Heart right ventricle (tissue), 16 donors: ENCODE measurements around the gene TRIM31. TPM values are rescaled to one million over a fixed set of nuclear protein-coding genes. Genes with fewer than 3 reads are reported as not detected.

ENCODE experiments used
- ATAC-seq, 8 donors: fragments of 200-7000 bp; cut with Tn5 transposase; one replicate each; pipeline ENCODE4 v1.9.1; 2020; ENCODE audit warnings: mild to moderate bottlenecking in 8 of 8, moderate library complexity in 8 of 8, moderate number of reproducible peaks in 1 of 8
- DNase-seq, 2 donors: peaks; one replicate each; pipeline ENCODE4 v3.0.0-alpha.2; 2020
- H3K27ac ChIP-seq, 10 donors: fragments of 200-600 bp; sonication (generic) in 2 of 10; one replicate each; pipeline versions ENCODE4 v1.5.0 to v1.8.0; 2020 to 2022; ENCODE audit warnings: mild to moderate bottlenecking in 3 of 10
- H3K27me3 ChIP-seq, 7 donors: fragments of 200-600 bp; one replicate each; pipeline ENCODE4 v1.8.0; 2021 to 2022; ENCODE audit warnings: mild to moderate bottlenecking in 2 of 7
- H3K36me3 ChIP-seq, 9 donors: fragments of 200-600 bp; sonication (generic) in 1 of 9; one replicate each; pipeline versions ENCODE4 v1.5.0 to v1.8.0; 2020 to 2022; ENCODE audit warnings: mild to moderate bottlenecking in 2 of 9
- H3K4me1 ChIP-seq, 9 donors: fragments of 200-600 bp; sonication (generic) in 1 of 9; one replicate each; pipeline versions ENCODE4 v1.5.0 to v1.8.0; 2020 to 2022; ENCODE audit warnings: mild to moderate bottlenecking in 4 of 9
- H3K4me3 ChIP-seq, 10 donors: fragments of 200-600 bp; sonication (generic) in 2 of 10; one replicate each; pipeline versions ENCODE4 v1.5.0 to v1.8.0; 2020 to 2022; ENCODE audit warnings: mild to moderate bottlenecking in 7 of 10, moderate library complexity in 2 of 10
- H3K9me3 ChIP-seq, 11 donors: fragments of 200-600 bp in 10 of 11; sonication (generic) in 2 of 11; one replicate each; pipeline versions ENCODE4 v1.5.0 to v1.8.0; 2013 to 2022; ENCODE audit warnings: mild to moderate bottlenecking in 2 of 11, control low read depth in 1 of 11, moderate library complexity in 1 of 11
- WGBS, 2 donors: extraction: QIAGEN DNeasy Blood & Tissue Kit; methylation state at CpG; one replicate each; pipeline ENCODE4 v1.1.7; 2013; ENCODE audit warnings: inconsistent platforms in 1 of 2; 5-methylcytosine and 5-hydroxymethylcytosine counted together
- intact Hi-C, 10 donors: fragments of 100-400 bp; cut with DNase I; formaldehyde crosslinking; loops; one replicate each; pipeline versions ENCODE4 v1.11.1 to v1.14.2; 2022
- polyA plus RNA-seq, 2 donors: library from polyadenylated mRNA; stranded (reverse); fragments of 200-250 nt; gene quantifications; one replicate each; pipeline ENCODE4 v1.2.3, GENCODE V29; 2013
- total RNA-seq, 10 donors: library from RNA; stranded (reverse); fragmentation: NEBNext Ultra II Directional in 3 of 10; extraction: Animal tissue kit (Norgen Biotek cat#: 25700) in 3 of 10; gene quantifications; one replicate each; pipeline versions ENCODE4 v1.2.1 to v1.2.4, GENCODE V29; 2021 to 2023
- TF ChIP-seq, protein P1 (sequence below), 9 donors: fragments of 200-600 bp; sonication (generic) in 2 of 9; IDR thresholded peaks; one replicate each; pipeline versions ENCODE4 v1.5.0 to v1.8.0; 2021 to 2022; ENCODE audit warnings: antibody characterized with exemption in 9 of 9, mild to moderate bottlenecking in 5 of 9, moderate library complexity in 1 of 9
- donor health status: Arrhythmogenic right ventricular cardiomyopathy.
- donor health status: ischemic (EF 13 %, LVEDD 7.1; RV severe dilation, severe dysfunction).
- donor health status: healthy with polysubstance abuse.
- donor health status: DM: no; HTN: yes; CAD: no.
- donor health status: DM: no; HTN: no; CAD: no.
- donor health status: ischemic (EF 25% LVEDD 6.9; RV normal size, moderate dysfunction).
- donor health status: ischemic (EF 25% LVEDD 5.7; RV mildly dilated, moderate dysfunction).
- donor health status: healthy.
- donor health status: DM: yes; HTN: yes; CAD: no.
- donor health status: Ischemic cardiomyopathy.
- donor health status: ischemic (EF 35%, LVEDD 5.7; RV mildly dilated, moderate dysfunction).
- donor health status: nonischemic (EF 11% LVEDD 7.7; RV severe dilation, severe dysfunction).
- donor health status: DM: yes; HTN: yes; CAD: no.
- donor health status: PGD.
- donor health status: ischemic (EF 29% LVEDD 5.4; RV normal size, mild dysfunction).
- donor health status: nonischemic (EF 23%, LVEDD 6.1; RV moderate dilation, normal function).

The TRIM31 gene
- total and polyA plus RNA-seq, 12 donors, result not detected

DNA sequence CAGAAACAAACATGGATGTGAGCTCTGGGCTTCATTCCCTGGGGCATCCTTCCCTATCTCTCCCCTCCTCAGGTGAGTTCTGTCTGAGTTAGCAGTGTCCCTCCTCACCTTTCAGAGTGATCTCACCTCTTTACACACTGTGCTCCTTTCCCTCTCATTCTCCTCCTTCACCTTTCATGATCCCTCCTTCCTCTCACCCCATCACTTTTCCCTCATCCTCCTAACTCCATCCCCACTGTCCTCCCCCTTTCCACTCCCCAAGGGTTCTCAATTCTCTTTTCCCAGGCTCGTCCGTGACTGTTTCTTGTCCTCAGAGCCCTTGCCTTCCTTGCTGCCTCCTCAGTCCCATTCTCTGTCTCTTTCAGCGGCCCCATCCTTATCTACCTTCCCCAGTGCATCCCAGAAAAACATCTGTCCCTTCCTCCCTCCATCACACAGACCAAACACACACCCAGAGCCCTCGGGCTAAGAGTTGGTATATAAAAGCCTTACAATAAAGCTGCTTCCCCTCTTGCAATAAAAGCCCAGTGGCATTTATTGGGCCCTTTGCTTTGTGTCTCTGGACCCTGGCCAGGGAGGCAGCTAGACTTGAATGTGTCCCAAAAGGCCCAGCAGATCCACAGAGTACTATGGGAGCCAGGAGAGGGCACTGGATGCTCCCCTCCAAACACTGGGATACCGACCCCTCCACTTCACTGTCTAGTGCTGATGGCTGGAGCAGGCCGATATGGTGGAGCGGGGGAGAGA lies 39.2 kb downstream of the TRIM31 start:
- intact Hi-C loops, result no loop called here
- DNase-seq (no peak), ATAC-seq (no peak)
- peaks cover 26 to 84% (median 65%) of the 10 kb centered on the region in 7 donors for H3K27me3 ChIP-seq
- H3K9me3 ChIP-seq, result no peaks in the 10 kb centered on the region
- H3K4me3 ChIP-seq, result no peak overlapping the region
- 57 to 58% methylated on average over 7 of the region's 7 CpGs for WGBS, 2 donors
- no peak overlapping the region for H3K27ac ChIP-seq
- peaks cover 2 to 31% (median 27%) of the 10 kb centered on the region in 9 donors for H3K4me1 ChIP-seq
- peaks cover 0 to 15% (median 13%) of the 10 kb centered on the region in 9 donors for H3K36me3 ChIP-seq
- TF ChIP-seq, protein P1, sequence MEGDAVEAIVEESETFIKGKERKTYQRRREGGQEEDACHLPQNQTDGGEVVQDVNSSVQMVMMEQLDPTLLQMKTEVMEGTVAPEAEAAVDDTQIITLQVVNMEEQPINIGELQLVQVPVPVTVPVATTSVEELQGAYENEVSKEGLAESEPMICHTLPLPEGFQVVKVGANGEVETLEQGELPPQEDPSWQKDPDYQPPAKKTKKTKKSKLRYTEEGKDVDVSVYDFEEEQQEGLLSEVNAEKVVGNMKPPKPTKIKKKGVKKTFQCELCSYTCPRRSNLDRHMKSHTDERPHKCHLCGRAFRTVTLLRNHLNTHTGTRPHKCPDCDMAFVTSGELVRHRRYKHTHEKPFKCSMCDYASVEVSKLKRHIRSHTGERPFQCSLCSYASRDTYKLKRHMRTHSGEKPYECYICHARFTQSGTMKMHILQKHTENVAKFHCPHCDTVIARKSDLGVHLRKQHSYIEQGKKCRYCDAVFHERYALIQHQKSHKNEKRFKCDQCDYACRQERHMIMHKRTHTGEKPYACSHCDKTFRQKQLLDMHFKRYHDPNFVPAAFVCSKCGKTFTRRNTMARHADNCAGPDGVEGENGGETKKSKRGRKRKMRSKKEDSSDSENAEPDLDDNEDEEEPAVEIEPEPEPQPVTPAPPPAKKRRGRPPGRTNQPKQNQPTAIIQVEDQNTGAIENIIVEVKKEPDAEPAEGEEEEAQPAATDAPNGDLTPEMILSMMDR (IDR thresholded peaks at IDR 0.05), result no peak

DNA sequence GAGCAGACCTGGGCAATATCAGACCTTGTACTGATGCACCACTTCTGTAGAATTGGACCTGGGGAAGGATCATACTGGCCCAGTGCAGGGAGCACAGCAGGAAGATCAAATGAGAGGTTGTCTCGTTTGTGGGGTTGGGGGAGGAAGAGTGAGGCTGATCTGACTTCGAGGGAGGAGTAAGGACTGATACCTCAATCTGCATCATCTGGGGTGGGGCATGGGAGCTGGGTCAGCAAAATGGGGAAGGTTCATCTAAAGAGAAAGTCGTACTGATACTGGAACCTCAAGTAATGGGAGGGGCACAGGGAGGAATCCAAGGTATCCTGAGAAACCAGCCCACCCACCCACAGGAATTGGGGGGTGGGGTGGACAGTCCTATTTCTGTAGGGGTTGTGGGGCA lies 41.0 kb downstream of the TRIM31 start:
- Histone ChIP-seq H3K9me3 (no peaks in the 10 kb centered on the region), H3K27ac (no peak overlapping the region), H3K36me3 (peaks cover 0 to 21% (median 13%) of the 10 kb centered on the region in 9 donors), H3K4me1 (peaks cover 2 to 43% (median 37%) of the 10 kb centered on the region in 9 donors), H3K27me3 (peaks cover 26 to 66% (median 57%) of the 10 kb centered on the region in 7 donors), H3K4me3 (peak overlapping the region in 4 of 10 donors; percentile 23 to 45 (median 34))
- ATAC-seq (no peak), DNase-seq (no peak)
- intact Hi-C loops, result no loop called here
- TF ChIP-seq, protein P1 (IDR thresholded peaks at IDR 0.05), result no peak
- 42 to 45% methylated on average over 3 of the region's 3 CpGs for WGBS, 2 donors

DNA sequence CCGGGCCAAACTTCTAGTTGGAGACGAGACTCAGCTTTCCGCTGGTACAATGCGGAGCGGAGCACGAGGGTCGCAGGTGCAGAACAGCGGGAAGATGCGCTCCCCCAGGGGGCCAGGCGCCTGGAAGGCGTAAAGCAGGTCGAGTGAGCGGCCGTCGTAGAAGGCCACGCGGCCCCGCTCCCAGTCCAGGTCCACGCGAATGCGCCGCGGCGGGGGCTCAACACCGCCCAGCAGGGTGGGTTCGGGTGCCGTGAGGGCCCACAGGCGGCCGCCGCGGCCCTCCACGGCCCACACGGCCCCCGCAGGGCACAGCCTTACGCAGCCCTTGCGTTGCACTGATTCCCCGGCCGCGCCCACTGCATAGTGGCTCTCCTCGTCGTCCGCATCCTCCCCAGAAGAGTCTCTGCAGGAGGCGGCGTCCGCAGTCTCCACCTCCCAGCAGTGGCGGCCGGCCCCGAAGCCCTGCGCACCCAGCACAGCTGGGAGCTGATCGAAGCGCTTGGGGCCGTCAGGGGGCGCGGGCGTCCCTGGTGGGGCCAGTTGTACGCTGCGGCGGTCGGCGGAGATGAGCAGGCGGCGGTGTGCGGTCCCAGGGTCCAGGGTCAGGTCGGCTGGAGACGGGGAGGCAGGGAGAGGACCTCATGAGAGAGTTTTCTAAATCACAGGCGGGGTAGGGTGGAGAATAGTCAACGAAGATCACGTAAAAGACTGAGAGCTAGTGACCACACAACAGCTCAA lies 41.6 kb downstream of the TRIM31 start:
- ATAC-seq (no peak), DNase-seq (peak in 1 of 2 donors; percentile 46)
- Histone ChIP-seq H3K4me1 (peaks cover 2 to 45% (median 40%) of the 10 kb centered on the region in 9 donors), H3K27ac (no peak overlapping the region), H3K27me3 (peaks cover 26 to 60% (median 54%) of the 10 kb centered on the region in 7 donors), H3K36me3 (peaks cover 0 to 21% (median 13%) of the 10 kb centered on the region in 9 donors), H3K4me3 (peak overlapping the region in 9 of 10 donors; percentile 14 to 45 (median 30)), H3K9me3 (no peaks in the 10 kb centered on the region)
- TF ChIP-seq, protein P1 (IDR thresholded peaks at IDR 0.05), result peak in 4 of 9 donors; percentile 19 to 41 (median 30)
- intact Hi-C loops, result no loop called here
- 16 to 19% methylated on average over 68 of the region's 68 CpGs for WGBS, 2 donors

DNA sequence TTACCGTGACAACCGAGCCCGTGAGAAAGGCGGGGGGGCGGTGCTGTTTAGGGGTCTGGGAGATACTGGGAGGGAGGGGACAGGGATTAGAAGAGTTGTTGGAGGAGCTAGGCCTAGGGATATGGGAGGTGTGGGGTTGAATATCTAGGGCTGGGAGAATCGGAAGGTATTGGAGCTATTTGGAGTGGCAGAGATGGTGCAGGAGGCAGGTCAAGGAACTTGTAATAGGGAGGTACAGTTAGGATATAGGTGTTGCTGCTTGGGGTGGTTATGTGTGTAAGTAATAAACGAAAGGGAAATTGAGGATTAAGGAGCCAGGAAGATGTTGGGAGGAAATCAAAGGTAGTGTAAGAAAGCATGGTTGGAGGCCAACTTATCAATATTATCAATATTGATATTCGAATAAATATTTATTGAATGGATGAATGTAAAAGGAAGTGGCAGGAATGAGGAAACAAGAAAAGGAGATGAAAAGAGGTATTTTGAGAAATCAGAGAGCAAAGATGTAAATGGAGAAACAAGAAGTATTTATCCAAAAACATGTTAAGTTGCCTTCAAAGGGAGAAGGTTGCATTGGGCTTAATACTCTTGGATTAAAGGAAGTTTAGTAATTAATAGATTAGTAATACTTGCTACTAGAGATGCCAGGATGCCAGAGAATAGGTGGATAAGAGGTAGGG lies 45.3 kb downstream of the TRIM31 start:
- TF ChIP-seq, protein P1 (IDR thresholded peaks at IDR 0.05), result no peak
- no peak for DNase-seq

More for the DNA sequence above, 45.3 kb downstream of the TRIM31 start:
- Histone ChIP-seq H3K27me3 (peaks cover 0 to 23% (median 17%) of the 10 kb centered on the region in 7 donors), H3K36me3 (peaks cover 0 to 45% (median 13%) of the 10 kb centered on the region in 9 donors), H3K4me3 (peak overlapping the region; percentile 42 to 91 (median 74)), H3K4me1 (peaks cover 3 to 45% (median 40%) of the 10 kb centered on the region in 9 donors), H3K9me3 (no peaks in the 10 kb centered on the region), H3K27ac (peak overlapping the region; percentile 48 to 96 (median 90))
- 10 to 15% methylated on average over 8 of the region's 8 CpGs for WGBS, 2 donors
- ATAC-seq, result no peak
- intact Hi-C loops, result loop anchor here in 6 of 10 donors (1.0 to 5.0 kb wide), 3 partner anchors 35 kb away; no protein-coding TSS in a partner anchor
